K562 (cell line): ENCODE measurements around the gene VMP1. TPM values are rescaled to one million over a fixed set of nuclear protein-coding genes. Genes with fewer than 3 reads are reported as not detected.

Experiments used
- ATAC-seq: fragments of 200-7000 bp; cut with Tn5 transposase; 3 replicates; pipeline ENCODE4 v1.9.1; 2020; ENCODE audit warnings: moderate library complexity
- BruUV-seq: library from RNA; stranded (reverse); fragments of 400-500 nt; replicated peaks from 2 replicates; lab custom pipeline; 2021; lab: Mats Ljungman, UMichigan
- CTCF ChIA-PET: fragments of 300-600 bp; formaldehyde crosslinking; extraction: SDS; loops from one replicate; lab custom pipeline; 2021; ENCODE audit warnings: low intra/inter-chr PET ratio; lab: Yijun Ruan, JAX
- POLR2A ChIA-PET: fragments of 300-600, 350-650 bp; sonication (Branson Sonifier 250); formaldehyde crosslinking; extraction: SDS; loops from one replicate; lab custom pipeline; 2021; ENCODE audit warnings: antibody characterized with exemption, inconsistent platforms; lab: Yijun Ruan, JAX
- DNase-seq, 4 experiments: peaks; one replicate each; pipeline versions ENCODE4 v3.0.0 to v3.0.0-alpha.2; 2011 to 2018; ENCODE audit warnings: low spot score in 3 of 4, mixed read lengths in 3 of 4; ENCODE audit errors: extremely low read depth in 1 of 4
- FAIRE-seq: peaks from 2 replicates; lab custom pipeline; 2011; peaks lifted over from hg19 to GRCh38; lab: Jason Lieb, UNC
- H2AFZ ChIP-seq: 2 replicates; pipeline ENCODE4 v1.6.0; 2011; ENCODE audit warnings: low read depth, low read length, control low read depth, inconsistent platforms
- H3K27ac ChIP-seq: fragments of 200-600 bp; 3 replicates; pipeline ENCODE4 v1.8.0; 2011; ENCODE audit warnings: low read depth, mild to moderate bottlenecking, control low read depth, inconsistent platforms, low read length, moderate library complexity, mixed read lengths; ENCODE audit errors: extremely low read depth
- H3K27me3 ChIP-seq, 2 experiments: fragments of 300-600 bp in 1 of 2; 2 replicates in 1 of 2; 3 replicates in 1 of 2; pipeline versions ENCODE4 v1.6.0 to v1.8.0; 2011; ENCODE audit warnings: inconsistent platforms in 2 of 2, low read length in 2 of 2, mild to moderate bottlenecking in 1 of 2, mixed read lengths in 1 of 2, moderate library complexity in 1 of 2; ENCODE audit not compliant: control insufficient read depth in 2 of 2, insufficient read depth in 2 of 2
- H3K36me3 ChIP-seq: fragments of 300-600 bp; 3 replicates; pipeline ENCODE4 v1.8.0; 2011; ENCODE audit warnings: mild to moderate bottlenecking, low read length, inconsistent platforms; ENCODE audit not compliant: control insufficient read depth, insufficient read depth
- H3K4me1 ChIP-seq, 2 experiments: fragments of 200-600 bp in 1 of 2; replicated peaks in 1 of 2; 2 replicates in 1 of 2; 3 replicates in 1 of 2; pipeline versions ENCODE4 v1.5.1 to v1.8.0; 2011; ENCODE audit warnings: inconsistent platforms in 2 of 2, low read length in 2 of 2, mild to moderate bottlenecking in 1 of 2, mixed read lengths in 1 of 2, moderate library complexity in 1 of 2; ENCODE audit not compliant: control insufficient read depth in 2 of 2, insufficient read depth in 2 of 2
- H3K4me2 ChIP-seq: 2 replicates; pipeline ENCODE4 v1.6.1; 2011; ENCODE audit warnings: low read length, control low read depth, inconsistent platforms, mixed read lengths; ENCODE audit not compliant: insufficient read depth
- H3K4me3 ChIP-seq: fragments of 200-600 bp; sonication (generic), shearing (Covaris generic); 2 replicates; pipeline ENCODE4 v1.5.1; 2016; ENCODE audit warnings: control low read depth, inconsistent platforms
- H3K79me2 ChIP-seq: fragments of 200-600 bp; 3 replicates; pipeline ENCODE4 v1.8.0; 2011; ENCODE audit warnings: low read length, inconsistent platforms; ENCODE audit not compliant: control insufficient read depth, insufficient read depth
- H3K9ac ChIP-seq, 2 experiments: 2 replicates each; pipeline versions ENCODE4 v1.6.0 to v1.6.1; 2011; ENCODE audit warnings: low read depth in 2 of 2, low read length in 2 of 2, control low read depth in 1 of 2, inconsistent platforms in 1 of 2, mild to moderate bottlenecking in 1 of 2, mixed read lengths in 1 of 2; ENCODE audit not compliant: insufficient read depth in 1 of 2
- H3K9me1 ChIP-seq: one replicate; pipeline ENCODE4 v1.6.0; 2011; ENCODE audit warnings: inconsistent platforms, mild to moderate bottlenecking, low read length, moderate library complexity; ENCODE audit not compliant: control insufficient read depth, insufficient read depth
- H3K9me3 ChIP-seq: replicated peaks from 2 replicates; pipeline ENCODE4 v1.5.1; 2011; ENCODE audit warnings: low read depth, low read length, inconsistent platforms; ENCODE audit not compliant: control insufficient read depth, insufficient read depth
- H4K20me1 ChIP-seq: replicated peaks from 2 replicates; pipeline ENCODE4 v1.6.1; 2011; ENCODE audit warnings: low read length, inconsistent platforms, mixed read lengths; ENCODE audit not compliant: control insufficient read depth, insufficient read depth
- BRD9 ChIP-seq: fragments of 450-650 bp; IDR thresholded peaks from 2 replicates; pipeline ENCODE4 v1.6.1; 2018; ENCODE audit warnings: low read depth; ENCODE audit not compliant: partially characterized antibody
- EHMT2 ChIP-seq: fragments of 450-650 bp; IDR thresholded peaks from 2 replicates; pipeline ENCODE4 v1.6.1; 2018; ENCODE audit warnings: antibody characterized with exemption
- FUS ChIP-seq: fragments of 200-400 bp; formaldehyde crosslinking; optimal IDR thresholded peaks from 2 replicates; pipeline ENCODE3; 2017; ENCODE audit warnings: low read depth, low read length
- POLR2A ChIP-seq: fragments of 450-650 bp; conservative IDR thresholded peaks from 2 replicates; pipeline ENCODE4 v1.6.1; 2016
- SNIP1 ChIP-seq: fragments of 450-650 bp; IDR thresholded peaks from 2 replicates; pipeline ENCODE4 v1.7.1; 2017; ENCODE audit warnings: low read depth, mild to moderate bottlenecking
- TBP ChIP-seq: optimal IDR thresholded peaks from 2 replicates; pipeline ENCODE3; 2011; ENCODE audit warnings: low read depth, low read length, improper control_type of control experiment
- ZC3H8 ChIP-seq: fragments of 450-650 bp; IDR thresholded peaks from 2 replicates; pipeline ENCODE4 v1.6.1; 2017
- ZNF584 ChIP-seq: fragments of 200-800 bp; sonication (Bioruptor generic); IDR thresholded peaks from 2 replicates; pipeline ENCODE4 v1.6.1; 2016; ENCODE audit warnings: low read depth, mild to moderate bottlenecking, missing genetic modification characterization, missing compliant biosample characterization
- ZNF764 ChIP-seq: fragments of 250-450 bp; sonication (Bioruptor Pico); IDR thresholded peaks from 2 replicates; pipeline ENCODE4 v1.4.0; 2020; ENCODE audit warnings: low read depth, mild to moderate bottlenecking, moderate library complexity
- WGBS: fragments of 100-300 bp; shearing (Covaris generic); methylation state at CpG from one replicate; pipeline ENCODE4 v1.1.6; 2016; ENCODE audit warnings: low coverage, mixed read lengths; ENCODE audit not compliant: insufficient coverage; ENCODE audit errors: missing lambda C conversion rate; 5-methylcytosine and 5-hydroxymethylcytosine counted together
- in situ Hi-C: fragments of 300-500 bp; cut with MboI; formaldehyde crosslinking; loops from 4 replicates; pipeline ENCODE4 v1.15.0; 2018; ENCODE audit warnings: inconsistent platforms, mixed read lengths
- intact Hi-C: fragments of 100-400 bp; cut with micrococcal nuclease; formaldehyde crosslinking; loops from 2 replicates; pipeline ENCODE4 v1.14.2; 2022
- polyA plus RNA-seq, 8 experiments: library from polyadenylated mRNA; depleted of rRNA in 4 of 8; stranded (reverse) in 5 of 8; unstranded in 3 of 8; fragments of >200 nt; fragmentation: Nextera tagmentation in 2 of 8; fragmentation: Illumina TruSeq in 1 of 8; extraction: Ambion mirVana in 2 of 8; extraction: Trizol in 1 of 8; gene quantifications; 2 replicates each; pipeline versions ENCODE4 v1.2.1 to v1.2.3, GENCODE V29; 2011 to 2014; ENCODE audit warnings: inconsistent platforms in 1 of 8, missing spikeins in 1 of 8
- total RNA-seq, 7 experiments: library from RNA; depleted of rRNA in 6 of 7; stranded (reverse); fragments of >200 nt in 6 of 7; fragmentation: Illumina TruSeq in 2 of 7; extraction: Trizol in 2 of 7; gene quantifications; 2 replicates each; pipeline versions ENCODE4 v1.2.1 to v1.2.3, GENCODE V29; 2011 to 2021; ENCODE audit warnings: low replicate concordance in 1 of 7
- TF ChIP-seq, protein P1 (sequence below): fragments of 250-450 bp; sonication (Bioruptor Pico); IDR thresholded peaks from 2 replicates; pipeline ENCODE4 v1.4.0; 2020
- TF ChIP-seq, protein P2 (sequence below): fragments of 450-650 bp; IDR thresholded peaks from 2 replicates; pipeline ENCODE4 v1.6.1; 2016
- TF ChIP-seq, protein P3 (sequence below): fragments of 250-450 bp; sonication (Bioruptor Pico); IDR thresholded peaks from 2 replicates; pipeline ENCODE4 v1.8.0; 2021; ENCODE audit warnings: moderate library complexity, mild to moderate bottlenecking, inconsistent platforms

VMP1 gene
- total and polyA plus RNA-seq, 9 of the 15 experiments (the other 6 are each of a cell fraction or from before 2014, with no cell fraction given), result 123 to 304 (median 151) TPM

DNA sequence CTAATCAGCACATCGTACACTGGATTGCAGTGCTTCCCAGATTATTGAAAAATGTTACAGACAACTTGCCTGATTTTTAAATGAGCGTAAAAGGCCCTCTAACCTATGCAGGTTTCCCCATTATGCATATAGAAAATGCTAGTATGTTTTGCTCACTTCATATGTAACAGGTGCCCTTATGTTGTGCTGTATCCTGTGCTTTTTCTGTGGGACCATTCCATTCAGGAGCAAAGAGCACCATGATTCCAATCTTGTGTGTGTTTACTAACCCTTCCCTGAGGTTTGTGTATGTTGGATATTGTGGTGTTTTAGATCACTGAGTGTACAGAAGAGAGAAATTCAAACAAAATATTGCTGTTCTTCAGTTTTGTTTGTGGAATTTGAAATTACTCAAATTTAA, 13.1 kb upstream of the VMP1 start:
- Histone ChIP-seq H4K20me1 (peaks cover 43% of the 10 kb centered on the region), H3K9ac (no peak overlapping the region), H3K4me2 (no peak overlapping the region), H3K9me1 (no peaks in the 10 kb centered on the region), H3K4me1 (peaks cover 0 to 37% of the 10 kb centered on the region in 2 experiments; a peak in 2 of 5 replicates), H3K4me3 (no peak overlapping the region), H3K36me3 (peaks cover 95% of the 10 kb centered on the region), H2AFZ (no peak overlapping the region), H3K27ac (no peak overlapping the region), H3K27me3 (no peaks in the 10 kb centered on the region), H3K9me3 (no peaks in the 10 kb centered on the region), H3K79me2 (peaks cover 85% of the 10 kb centered on the region)
- 83% methylated on average over 2 of the region's 2 CpGs for WGBS
- no peak for FAIRE-seq
- BruUV-seq, result TSS peak; percentile 50
- in situ Hi-C loops, result no loop called here
- ChIA-PET POLR2A (interaction anchor here (0.7 to 1.9 kb wide), 4 partner anchors 10 to 302 kb away, joined by 3 to 9 read pairs (median 6); partner anchors contain the start of genes PTRH2 and VMP1), CTCF (no interaction called here)
- intact Hi-C loops, result no loop called here
- TF ChIP-seq TBP (no peak), FUS (no peak), ZNF764 (CRISPR knock-in tag) (no peak), EHMT2 (no peak), SNIP1 (no peak), ZC3H8 (no peak), BRD9 (no peak), POLR2A (0 out of 2 replicates have a peak, but pooled peaks have one; percentile 14), ZNF584 (0 out of 2 replicates have a peak, but pooled peaks have one; percentile 30)
- TF ChIP-seq, protein P1, sequence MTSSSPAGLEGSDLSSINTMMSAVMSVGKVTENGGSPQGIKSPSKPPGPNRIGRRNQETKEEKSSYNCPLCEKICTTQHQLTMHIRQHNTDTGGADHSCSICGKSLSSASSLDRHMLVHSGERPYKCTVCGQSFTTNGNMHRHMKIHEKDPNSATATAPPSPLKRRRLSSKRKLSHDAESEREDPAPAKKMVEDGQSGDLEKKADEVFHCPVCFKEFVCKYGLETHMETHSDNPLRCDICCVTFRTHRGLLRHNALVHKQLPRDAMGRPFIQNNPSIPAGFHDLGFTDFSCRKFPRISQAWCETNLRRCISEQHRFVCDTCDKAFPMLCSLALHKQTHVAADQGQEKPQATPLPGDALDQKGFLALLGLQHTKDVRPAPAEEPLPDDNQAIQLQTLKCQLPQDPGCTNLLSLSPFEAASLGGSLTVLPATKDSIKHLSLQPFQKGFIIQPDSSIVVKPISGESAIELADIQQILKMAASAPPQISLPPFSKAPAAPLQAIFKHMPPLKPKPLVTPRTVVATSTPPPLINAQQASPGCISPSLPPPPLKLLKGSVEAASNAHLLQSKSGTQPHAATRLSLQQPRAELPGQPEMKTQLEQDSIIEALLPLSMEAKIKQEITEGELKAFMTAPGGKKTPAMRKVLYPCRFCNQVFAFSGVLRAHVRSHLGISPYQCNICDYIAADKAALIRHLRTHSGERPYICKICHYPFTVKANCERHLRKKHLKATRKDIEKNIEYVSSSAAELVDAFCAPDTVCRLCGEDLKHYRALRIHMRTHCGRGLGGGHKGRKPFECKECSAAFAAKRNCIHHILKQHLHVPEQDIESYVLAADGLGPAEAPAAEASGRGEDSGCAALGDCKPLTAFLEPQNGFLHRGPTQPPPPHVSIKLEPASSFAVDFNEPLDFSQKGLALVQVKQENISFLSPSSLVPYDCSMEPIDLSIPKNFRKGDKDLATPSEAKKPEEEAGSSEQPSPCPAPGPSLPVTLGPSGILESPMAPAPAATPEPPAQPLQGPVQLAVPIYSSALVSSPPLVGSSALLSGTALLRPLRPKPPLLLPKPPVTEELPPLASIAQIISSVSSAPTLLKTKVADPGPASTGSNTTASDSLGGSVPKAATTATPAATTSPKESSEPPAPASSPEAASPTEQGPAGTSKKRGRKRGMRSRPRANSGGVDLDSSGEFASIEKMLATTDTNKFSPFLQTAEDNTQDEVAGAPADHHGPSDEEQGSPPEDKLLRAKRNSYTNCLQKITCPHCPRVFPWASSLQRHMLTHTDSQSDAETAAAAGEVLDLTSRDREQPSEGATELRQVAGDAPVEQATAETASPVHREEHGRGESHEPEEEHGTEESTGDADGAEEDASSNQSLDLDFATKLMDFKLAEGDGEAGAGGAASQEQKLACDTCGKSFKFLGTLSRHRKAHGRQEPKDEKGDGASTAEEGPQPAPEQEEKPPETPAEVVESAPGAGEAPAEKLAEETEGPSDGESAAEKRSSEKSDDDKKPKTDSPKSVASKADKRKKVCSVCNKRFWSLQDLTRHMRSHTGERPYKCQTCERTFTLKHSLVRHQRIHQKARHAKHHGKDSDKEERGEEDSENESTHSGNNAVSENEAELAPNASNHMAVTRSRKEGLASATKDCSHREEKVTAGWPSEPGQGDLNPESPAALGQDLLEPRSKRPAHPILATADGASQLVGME (CRISPR knock-in tag), result no peak
- TF ChIP-seq, protein P2, sequence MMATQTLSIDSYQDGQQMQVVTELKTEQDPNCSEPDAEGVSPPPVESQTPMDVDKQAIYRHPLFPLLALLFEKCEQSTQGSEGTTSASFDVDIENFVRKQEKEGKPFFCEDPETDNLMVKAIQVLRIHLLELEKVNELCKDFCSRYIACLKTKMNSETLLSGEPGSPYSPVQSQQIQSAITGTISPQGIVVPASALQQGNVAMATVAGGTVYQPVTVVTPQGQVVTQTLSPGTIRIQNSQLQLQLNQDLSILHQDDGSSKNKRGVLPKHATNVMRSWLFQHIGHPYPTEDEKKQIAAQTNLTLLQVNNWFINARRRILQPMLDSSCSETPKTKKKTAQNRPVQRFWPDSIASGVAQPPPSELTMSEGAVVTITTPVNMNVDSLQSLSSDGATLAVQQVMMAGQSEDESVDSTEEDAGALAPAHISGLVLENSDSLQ, result no peak
- TF ChIP-seq, protein P3, sequence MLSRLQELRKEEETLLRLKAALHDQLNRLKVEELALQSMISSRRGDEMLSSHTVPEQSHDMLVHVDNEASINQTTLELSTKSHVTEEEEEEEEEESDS (CRISPR knock-in tag), result no peak
- ATAC-seq, result no peak
- no peak for DNase-seq
